ENCODE measurements around the gene TMPRSS9.
"Not testable (repeated sequence)": the region's sequence is repeated elsewhere in the genome, so short reads cannot be mapped to it uniquely, and the experiment has no call there.

The TMPRSS9 gene

DNA sequence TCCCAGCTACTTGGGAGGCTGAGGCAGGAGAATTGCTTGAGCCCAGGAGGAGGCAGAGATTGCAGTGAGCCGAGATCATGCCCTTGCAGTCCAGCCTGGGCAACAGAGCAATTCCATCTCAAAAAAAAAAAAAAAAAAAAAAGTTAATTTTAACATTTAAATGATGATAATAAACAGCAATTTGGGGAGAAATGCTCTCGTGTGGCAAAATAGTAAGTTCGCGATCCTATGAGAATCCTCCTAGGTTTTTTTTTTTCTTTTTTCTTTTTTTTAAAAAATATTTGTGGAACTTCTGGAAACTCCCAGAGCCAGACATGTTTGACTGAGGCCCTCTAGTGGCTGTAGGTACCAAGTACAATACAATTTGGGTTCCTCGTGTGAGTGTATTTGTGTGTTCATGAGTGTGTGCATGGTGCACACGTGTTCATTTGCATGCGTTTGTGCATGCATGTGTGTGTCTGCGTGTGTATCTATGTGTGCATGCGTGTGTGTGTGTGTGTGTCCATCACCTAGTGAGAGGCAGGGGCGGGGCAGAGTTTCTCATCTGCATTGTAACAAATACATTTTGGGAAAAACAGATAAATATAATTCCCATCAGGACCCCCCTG lies 31.2 kb downstream of the TMPRSS9 start:
- DNase-seq (ENCODE audit: low read depth in 3 of 3, low spot score in 1 of 3): peak in 1 of 3 donors; percentile 8

DNA sequence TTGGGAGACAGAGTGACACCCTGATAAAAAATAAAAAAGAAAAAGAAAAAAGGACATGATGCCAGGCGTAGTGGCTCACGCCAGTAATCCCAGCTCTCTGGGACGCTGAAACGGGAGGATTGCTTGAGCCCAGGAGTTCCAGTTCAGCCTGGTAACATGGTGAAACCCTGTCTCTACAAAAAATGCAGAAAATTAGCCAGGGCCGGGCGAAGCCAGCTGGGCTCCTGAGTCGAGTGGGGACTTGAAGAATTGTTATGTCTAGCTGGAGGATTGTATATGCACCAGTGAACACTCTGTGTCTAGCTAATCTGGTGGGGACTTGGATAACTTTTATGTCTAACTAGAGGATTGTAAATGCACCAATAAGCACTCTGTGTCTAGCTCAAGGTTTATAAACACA lies 32.3 kb downstream of the TMPRSS9 start:
- DNase-seq (ENCODE audit: low read depth in 3 of 3, low spot score in 1 of 3): no peak

DNA sequence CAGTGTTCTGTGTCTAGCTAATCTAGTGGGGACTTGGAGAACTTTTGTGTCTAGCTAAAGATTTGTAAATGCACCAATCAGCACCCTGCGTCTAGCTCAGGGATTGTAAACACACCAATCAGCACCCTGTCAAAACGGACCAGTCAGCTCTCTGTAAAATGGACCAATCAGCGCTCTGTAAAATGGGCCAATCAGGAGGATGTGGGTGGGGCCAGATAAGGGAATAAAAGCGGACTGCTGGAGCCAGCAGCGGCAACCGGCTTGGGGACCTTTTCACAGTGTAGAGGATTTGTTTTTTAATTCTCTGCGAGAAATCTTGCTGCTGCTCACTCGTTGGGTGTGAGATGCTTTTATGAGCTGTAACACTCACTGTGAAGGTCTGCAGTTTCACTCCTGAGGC lies 32.8 kb downstream of the TMPRSS9 start:
- not testable (repeated sequence) for DNase-seq (ENCODE audit: low read depth in 3 of 3, low spot score in 1 of 3)

DNA sequence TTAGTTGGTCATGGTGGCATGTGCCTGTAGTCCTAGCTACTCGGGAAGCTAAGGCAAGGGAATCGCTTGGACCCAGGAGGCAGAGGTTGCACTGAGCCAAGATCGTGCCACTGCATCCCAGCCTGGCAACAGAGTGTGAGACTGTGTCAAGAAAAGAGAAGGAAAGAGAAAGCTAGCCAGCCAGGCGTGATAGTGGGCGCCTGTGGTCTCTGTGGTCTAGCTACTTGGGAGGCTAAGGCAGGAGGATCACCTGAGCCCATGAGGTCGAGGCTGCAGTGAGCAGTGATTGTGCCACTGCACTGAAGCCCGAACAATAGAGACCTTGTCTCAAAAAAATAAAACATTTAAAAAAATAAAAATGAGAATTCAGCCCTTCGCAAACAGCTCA lies 34.0 kb downstream of the TMPRSS9 start:
- no peak for DNase-seq (ENCODE audit: low read depth in 3 of 3, low spot score in 1 of 3)

DNA sequence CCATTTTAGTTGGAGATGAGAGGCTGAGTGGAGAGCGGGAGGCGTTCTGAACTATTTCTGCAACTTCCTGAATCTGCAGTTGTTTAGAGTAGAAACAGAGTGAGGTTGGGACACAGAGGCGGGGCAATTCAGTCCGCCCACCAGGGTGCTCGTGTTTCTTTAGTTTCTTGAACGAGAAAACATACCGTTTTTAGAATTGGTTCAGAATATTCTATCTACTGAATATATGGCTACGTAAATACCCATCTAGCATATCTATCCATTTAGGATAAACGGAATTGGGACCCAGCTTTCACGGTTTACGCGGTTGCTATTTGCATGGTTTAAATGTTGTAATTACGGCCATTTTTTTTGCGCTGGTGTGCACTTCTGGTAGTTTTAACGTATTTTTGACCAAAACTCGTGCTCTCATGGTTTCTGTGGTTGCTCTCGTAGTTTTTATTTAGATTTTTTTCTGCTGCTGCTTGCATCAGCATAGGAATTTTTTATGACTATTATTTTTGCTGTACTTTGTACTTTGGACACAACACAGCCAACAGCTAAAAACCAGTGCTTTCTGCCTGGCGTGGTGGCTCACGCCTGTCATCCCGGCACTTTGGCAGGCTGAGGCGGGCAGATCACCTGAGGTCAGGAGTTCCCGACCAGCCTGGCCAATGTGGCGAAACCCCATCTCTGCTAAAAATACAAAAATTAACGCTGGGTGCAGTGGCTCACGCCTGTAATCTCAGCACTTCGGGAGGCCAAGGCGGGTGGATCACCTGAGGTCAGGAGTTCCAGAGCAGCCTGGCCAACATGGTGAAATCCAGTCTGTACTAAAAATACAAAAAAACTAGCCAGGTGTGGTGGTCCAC lies 34.6 kb downstream of the TMPRSS9 start:
- no peak for DNase-seq (ENCODE audit: low read depth in 3 of 3, low spot score in 1 of 3)

DNA sequence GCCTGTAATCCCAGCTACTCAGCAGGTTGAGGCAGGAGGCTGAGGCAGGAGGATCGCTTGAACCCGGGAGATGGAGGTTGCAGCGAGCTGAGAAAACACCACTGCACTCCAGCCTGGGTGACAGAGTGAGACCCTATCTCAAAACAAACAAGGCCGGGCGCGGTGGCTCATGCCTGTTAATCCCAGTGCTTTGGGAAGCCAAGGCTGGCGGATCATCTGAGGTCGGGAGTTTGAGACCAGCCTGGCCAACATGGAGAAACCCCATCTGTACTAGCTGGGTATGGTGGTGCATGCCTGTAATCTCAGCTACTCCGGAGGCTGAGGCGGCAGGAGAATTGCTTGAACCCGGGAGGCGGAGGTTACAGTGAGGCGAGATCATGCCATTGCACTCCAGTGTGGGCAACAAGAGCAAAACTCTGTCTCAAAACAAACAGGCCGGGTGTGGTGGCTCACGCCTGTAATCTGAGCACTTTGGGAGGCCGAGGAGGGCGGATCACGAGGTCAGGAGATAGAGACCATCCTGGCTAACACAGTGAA lies 35.3 kb downstream of the TMPRSS9 start:
- not testable (repeated sequence) for DNase-seq (ENCODE audit: low read depth in 3 of 3, low spot score in 1 of 3)

DNA sequence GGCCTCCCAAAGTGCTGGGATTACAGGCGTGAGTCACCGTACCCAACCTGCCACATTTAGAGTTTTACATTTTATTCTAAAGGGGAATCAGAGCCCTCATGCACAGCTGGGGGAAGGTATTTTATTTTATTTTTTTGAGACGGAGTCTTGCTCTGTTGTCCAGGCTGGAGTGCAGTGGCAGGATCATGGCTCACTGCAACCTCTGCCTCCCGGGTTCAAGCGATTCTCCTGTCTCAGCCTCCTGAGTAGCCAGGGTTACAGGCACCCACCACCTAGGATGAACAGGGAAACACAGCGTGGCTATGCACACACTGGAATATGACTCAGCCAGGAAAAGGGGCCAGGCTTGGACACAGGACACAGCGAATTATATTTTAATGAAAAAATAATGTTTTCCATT lies 37.1 kb downstream of the TMPRSS9 start:
- not testable (repeated sequence) for DNase-seq (ENCODE audit: low read depth in 3 of 3, low spot score in 1 of 3)

DNA sequence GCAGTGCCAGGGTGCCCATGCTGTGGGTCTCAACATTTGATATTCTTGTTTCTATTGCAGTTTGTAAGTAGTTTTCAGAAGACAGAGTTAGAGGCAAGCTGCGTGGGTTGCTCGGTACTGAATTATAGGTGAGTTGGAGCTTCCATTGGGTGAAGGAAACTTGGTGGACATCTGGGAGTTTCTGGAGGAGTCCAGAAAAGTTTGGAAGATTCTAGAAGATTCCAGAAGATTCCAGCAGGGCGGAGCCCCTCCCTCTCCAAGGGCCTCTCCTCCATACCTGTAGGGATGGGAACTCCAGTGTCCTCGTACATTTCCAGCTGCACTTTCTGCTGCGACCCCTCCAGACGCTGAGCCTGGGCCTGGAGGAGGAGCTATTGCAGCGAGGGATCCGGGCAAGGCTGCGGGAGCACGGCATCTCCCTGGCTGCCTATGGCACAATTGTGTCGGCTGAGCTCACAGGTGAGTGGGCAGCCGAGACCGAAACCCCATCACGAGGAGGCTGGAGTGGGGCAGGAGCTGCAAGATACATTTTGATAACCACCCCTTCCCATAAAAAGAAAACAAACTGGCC lies 38.8 kb downstream of the TMPRSS9 start:
- DNase-seq (ENCODE audit: low read depth in 3 of 3, low spot score in 1 of 3): no peak

DNA sequence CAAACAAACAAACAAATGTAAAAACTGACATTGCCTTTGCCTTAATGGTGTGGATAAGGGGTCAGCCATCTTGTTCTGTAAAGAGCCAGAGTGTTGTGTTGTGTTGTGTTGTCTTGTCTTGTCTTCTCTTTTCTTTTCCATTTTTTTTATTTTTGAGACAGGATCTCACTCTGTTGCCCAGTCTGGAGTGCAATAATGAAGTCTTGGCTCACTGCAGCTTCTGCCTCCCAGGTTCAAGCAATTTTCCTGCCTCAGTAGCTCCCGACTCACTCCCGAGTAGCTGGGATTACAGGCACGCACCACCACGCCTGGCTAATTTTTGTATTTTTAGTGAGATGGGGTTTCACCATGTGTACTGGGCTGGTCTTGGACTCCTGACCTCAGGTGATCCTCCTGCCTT lies 39.5 kb downstream of the TMPRSS9 start:
- DNase-seq (ENCODE audit: low read depth in 3 of 3, low spot score in 1 of 3): no peak

DNA sequence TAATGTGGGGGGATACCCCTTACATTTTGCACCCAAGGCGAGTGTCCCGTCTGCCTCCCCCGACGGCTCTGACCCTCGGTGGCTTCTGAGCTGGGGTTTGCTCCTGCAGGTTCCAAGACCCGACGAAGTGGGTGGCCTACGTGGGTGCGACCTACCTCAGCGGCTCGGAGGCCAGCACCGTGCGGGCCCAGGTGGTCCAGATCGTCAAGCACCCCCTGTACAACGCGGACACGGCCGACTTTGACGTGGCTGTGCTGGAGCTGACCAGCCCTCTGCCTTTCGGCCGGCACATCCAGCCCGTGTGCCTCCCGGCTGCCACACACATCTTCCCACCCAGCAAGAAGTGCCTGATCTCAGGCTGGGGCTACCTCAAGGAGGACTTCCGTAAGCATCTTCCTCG lies 48.2 kb downstream of the TMPRSS9 start:
- DNase-seq (ENCODE audit: low read depth in 3 of 3, low spot score in 1 of 3): no peak

DNA sequence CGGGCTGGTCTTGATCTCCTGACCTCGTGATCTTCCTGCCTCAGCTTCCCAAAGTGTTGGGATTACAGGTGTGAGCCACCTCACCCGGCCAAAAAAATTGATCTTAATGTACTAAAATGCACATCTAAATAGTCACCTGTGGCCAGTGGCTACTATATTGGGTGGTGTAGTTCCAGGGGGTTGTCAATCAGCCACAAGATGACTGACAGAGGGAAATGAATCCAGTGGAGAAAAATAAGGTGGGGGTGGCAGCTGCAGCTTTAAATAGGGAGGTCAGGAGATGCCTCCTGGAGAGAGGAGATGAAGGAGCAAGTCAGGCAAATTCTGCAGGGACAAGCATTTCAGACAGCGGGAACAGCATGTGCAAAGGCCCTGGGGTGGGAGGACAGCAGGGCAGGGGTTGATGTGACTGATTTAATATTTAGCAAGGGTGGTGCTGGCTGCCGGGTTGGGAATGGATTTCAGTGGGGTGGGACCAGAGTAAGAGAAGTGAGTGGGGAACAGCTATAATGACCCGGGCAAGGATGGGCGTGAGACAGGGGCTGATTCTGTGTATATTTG lies 49.4 kb downstream of the TMPRSS9 start:
- no peak for DNase-seq (ENCODE audit: low read depth in 3 of 3, low spot score in 1 of 3)

DNA sequence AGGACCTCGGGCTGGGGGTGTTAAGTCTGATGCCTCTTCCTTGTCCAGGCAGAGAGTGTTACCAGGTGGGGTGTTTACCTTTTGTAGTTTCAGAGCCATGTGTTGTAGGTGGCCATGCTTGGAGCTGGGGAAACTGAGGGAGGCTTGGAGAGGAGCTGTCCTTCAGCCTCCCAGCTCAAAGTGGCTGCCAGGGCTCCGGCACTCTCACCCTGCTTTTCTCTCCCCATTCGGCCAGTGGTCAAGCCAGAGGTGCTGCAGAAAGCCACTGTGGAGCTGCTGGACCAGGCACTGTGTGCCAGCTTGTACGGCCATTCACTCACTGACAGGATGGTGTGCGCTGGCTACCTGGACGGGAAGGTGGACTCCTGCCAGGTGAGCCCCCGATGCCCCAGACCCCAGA lies 50.0 kb downstream of the TMPRSS9 start:
- no peak for DNase-seq (ENCODE audit: low read depth in 3 of 3, low spot score in 1 of 3)

DNA sequence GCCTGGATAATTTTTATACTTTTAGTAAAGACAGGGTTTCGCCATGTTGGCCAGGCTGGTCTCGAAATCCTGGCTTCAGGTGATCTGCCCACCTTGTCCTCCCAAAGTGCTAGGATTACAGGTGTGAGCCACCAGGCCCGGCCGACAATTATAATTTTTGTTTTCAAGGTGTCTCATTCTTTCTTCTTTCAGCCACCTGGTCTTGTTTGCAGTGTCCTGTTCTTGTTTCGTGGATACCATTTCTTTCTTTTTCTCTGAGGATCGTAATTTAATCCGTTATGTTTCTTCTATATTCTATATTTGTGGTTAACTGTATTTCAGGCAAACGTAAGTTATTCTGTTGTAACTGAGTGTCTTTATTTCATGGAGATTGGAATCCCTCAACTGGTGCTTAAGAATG lies 51.6 kb downstream of the TMPRSS9 start:
- DNase-seq (ENCODE audit: low read depth in 3 of 3, low spot score in 1 of 3): no peak

DNA sequence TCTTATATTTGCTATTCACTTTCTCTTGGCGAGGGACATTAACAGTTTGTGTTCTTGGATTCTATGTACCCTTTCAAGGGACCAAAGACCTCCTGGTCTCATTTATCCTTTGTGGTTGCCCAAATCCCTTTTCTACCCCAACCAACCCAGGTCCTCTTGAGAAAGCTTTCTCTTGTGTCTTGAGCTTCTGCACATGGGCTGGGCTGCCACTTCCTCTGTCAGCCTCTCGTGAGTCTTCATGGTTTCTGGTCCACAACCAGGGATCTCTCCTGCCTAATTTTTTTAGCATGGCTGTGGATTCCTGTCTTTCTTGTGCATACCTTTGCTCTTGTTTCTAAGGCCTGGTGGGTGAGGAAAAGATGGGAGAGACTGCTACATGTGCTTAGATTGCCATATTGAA lies 52.4 kb downstream of the TMPRSS9 start:
- DNase-seq (ENCODE audit: low read depth in 3 of 3, low spot score in 1 of 3): no peak

DNA sequence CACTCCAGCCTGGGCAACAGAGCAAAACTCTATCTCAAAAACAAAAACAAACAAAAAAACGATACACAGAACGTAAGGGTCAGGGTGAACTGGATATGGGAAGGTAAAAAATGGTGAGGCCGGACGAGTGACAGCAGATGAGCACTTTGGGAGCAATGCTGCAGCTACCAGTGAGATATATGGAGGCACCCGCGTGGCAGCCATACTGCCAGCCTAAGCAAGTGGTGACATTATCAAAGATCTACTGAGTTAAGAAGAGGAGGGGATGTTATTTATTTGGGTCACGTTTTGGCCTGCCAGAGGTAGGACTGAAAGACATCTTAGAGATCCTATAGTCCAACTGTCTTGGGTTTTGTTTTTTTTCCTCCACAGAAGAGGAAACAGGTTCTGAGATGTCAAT lies 53.1 kb downstream of the TMPRSS9 start:
- DNase-seq (ENCODE audit: low read depth in 3 of 3, low spot score in 1 of 3): no peak

DNA sequence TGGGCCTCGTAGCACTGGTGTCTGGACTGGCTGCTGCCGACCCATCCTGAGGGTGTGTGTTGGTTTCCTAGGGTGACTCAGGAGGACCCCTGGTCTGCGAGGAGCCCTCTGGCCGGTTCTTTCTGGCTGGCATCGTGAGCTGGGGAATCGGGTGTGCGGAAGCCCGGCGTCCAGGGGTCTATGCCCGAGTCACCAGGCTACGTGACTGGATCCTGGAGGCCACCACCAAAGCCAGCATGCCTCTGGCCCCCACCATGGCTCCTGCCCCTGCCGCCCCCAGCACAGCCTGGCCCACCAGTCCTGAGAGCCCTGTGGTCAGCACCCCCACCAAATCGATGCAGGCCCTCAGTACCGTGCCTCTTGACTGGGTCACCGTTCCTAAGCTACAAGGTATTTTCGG lies 53.6 kb downstream of the TMPRSS9 start:
- DNase-seq (ENCODE audit: low read depth in 3 of 3, low spot score in 1 of 3): no peak

DNA sequence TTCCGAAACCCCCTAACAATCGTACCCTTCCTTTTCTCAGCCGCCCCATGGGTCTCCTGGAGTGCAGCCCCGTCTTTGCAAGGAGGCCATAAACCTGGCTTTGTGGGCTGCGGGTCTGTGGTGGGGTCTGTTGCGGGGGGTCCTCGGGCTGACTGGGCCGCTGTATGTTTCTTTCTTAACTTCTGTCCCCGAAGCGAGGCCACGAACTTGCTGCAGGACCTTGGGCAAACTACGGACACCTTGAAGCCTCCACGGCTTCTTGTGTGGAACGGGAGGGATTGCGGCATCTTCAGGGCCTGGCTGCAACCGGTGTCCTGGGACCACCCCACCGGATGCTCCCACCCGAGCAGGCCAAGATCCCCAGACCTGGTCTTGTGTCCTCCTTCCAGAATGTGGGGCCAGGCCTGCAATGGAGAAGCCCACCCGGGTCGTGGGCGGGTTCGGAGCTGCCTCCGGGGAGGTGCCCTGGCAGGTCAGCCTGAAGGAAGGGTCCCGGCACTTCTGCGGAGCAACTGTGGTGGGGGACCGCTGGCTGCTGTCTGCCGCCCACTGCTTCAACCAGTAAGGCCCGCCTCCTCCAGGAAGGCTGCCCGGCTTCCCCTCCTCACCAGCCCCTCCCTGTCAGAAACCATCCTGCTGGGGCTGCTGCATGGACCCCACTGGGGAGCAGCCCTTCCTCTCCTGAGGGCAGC lies 55.4 kb downstream of the TMPRSS9 start:
- no peak for DNase-seq (ENCODE audit: low read depth in 3 of 3, low spot score in 1 of 3)

DNA sequence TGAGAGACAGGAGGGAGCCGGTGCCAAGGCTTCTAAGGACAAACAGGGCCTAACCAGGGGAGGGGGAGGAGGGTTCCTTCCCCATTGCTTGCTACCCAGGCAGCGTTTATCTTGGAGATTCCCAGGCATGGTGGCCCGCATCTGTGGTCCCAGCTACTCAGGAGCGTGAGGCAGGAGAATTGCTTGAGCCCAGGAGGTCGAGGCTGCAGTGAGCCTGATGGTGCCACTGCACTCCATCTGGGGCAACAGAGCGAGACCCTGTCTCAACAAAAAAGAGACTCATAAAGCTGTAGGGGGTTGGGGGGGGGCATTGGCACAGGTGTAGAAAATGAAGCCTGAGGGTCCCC lies 55.9 kb downstream of the TMPRSS9 start:
- DNase-seq (ENCODE audit: low read depth in 3 of 3, low spot score in 1 of 3): no peak

DNA sequence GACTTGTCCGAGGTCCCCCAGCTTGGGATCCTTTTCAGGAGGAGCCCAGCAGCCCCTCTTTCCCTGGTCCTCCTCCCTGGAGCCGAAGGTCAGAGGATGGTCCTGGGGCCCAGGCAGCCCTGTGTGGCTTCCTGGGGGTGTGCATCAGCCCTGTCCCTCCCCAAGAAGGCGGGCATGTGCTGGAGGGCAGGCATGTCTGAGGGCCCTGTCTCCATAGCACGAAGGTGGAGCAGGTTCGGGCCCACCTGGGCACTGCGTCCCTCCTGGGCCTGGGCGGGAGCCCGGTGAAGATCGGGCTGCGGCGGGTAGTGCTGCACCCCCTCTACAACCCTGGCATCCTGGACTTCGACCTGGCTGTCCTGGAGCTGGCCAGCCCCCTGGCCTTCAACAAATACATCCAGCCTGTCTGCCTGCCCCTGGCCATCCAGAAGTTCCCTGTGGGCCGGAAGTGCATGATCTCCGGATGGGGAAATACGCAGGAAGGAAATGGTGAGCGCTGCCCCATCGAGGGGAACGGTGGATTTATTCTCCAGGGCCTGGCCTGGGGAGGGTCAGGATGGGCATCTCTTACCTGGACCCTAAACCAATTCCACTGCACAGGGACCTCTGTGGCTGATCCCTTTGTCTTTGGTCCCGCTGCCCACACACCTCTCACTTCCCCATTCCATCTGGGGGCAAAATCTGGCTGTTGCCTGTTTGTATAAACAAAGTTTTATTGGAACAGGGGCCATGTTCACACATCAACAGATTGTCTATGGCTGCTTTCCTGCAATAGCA lies 56.4 kb downstream of the TMPRSS9 start:
- DNase-seq (ENCODE audit: low read depth in 3 of 3, low spot score in 1 of 3): no peak

DNA sequence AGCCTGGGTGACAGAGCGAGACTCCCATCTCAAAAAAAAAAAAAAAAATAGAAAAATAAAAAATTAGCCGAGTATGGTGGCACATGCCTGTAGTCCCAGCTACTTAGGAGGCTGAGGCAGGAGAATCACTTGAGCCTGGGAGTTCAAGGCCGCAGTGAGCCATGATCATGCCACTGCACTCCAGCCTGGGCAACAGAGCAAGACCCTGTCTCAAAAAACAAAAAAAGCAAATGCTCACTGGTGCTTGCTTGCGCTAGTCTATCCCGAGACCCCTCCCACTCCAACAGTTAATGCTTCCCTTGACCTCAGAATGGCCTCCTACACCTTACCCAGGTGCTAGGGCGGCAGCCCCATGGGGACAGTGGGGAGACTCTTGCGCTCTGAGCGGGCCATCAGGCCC lies 57.4 kb downstream of the TMPRSS9 start:
- not testable (repeated sequence) for DNase-seq (ENCODE audit: low read depth in 3 of 3, low spot score in 1 of 3)
